Smooth muscle cell (in vitro differentiated cells): ENCODE measurements around the gene MAP3K7. TPM values are rescaled to one million over a fixed set of nuclear protein-coding genes. Genes with fewer than 3 reads are reported as not detected.

Source experiments
- DNase-seq: peaks from one replicate; lab custom pipeline; 2025; ENCODE audit not compliant: unreplicated experiment; lab: John Stamatoyannopoulos, UW
- H2AFZ ChIP-seq: fragments of 200-600 bp; sonication (generic); 2 replicates; pipeline ENCODE4 v1.6.0; 2016; ENCODE audit warnings: antibody characterized with exemption, low read depth, mild to moderate bottlenecking
- H3F3A ChIP-seq: fragments of 200-600 bp; sonication (generic); 2 replicates; pipeline ENCODE4 v1.6.0; 2017; ENCODE audit warnings: antibody characterized with exemption, low read depth
- H3K27ac ChIP-seq: fragments of 200-600 bp; sonication (generic); 2 replicates; pipeline ENCODE4 v1.5.1; 2016; ENCODE audit warnings: low read depth, mild to moderate bottlenecking
- H3K27me3 ChIP-seq: fragments of 200-600 bp; sonication (generic); 2 replicates; pipeline ENCODE4 v1.6.1; 2016; ENCODE audit warnings: low read depth, mild to moderate bottlenecking
- H3K36me3 ChIP-seq: fragments of 200-600 bp; sonication (generic); 2 replicates; pipeline ENCODE4 v1.5.1; 2016; ENCODE audit warnings: low read depth
- H3K4me1 ChIP-seq: fragments of 200-600 bp; sonication (generic); 2 replicates; pipeline ENCODE4 v1.5.1; 2016; ENCODE audit warnings: low read depth
- H3K4me2 ChIP-seq: fragments of 200-600 bp; sonication (generic); 2 replicates; pipeline ENCODE4 v1.6.0; 2016; ENCODE audit warnings: mild to moderate bottlenecking
- H3K4me3 ChIP-seq: fragments of 200-600 bp; sonication (generic); 2 replicates; pipeline ENCODE4 v1.5.1; 2016; ENCODE audit warnings: mild to moderate bottlenecking
- H3K79me2 ChIP-seq: fragments of 200-600 bp; sonication (generic); 2 replicates; pipeline ENCODE4 v1.6.0; 2016; ENCODE audit warnings: low read depth, mild to moderate bottlenecking
- H3K9ac ChIP-seq: fragments of 200-600 bp; sonication (generic); 2 replicates; pipeline ENCODE4 v1.6.0; 2016; ENCODE audit warnings: low read depth
- H3K9me3 ChIP-seq: fragments of 200-600 bp; sonication (generic); replicated peaks from 2 replicates; pipeline ENCODE4 v1.5.1; 2016; ENCODE audit warnings: low read depth
- H4K20me1 ChIP-seq: fragments of 200-600 bp; sonication (generic); 2 replicates; pipeline ENCODE4 v1.6.0; 2016; ENCODE audit warnings: low read depth
- CTCF ChIP-seq: fragments of 200-600 bp; sonication (generic); IDR thresholded peaks from 2 replicates; pipeline ENCODE4 v1.5.1; 2017; ENCODE audit warnings: borderline replicate concordance, mild to moderate bottlenecking, antibody characterized with exemption; ENCODE audit not compliant: insufficient read depth, poor library complexity, severe bottlenecking
- WGBS: methylation state at CpG from one replicate; pipeline ENCODE4 v1.1.7; 2016; ENCODE audit warnings: low lambda C conversion rate; 5-methylcytosine and 5-hydroxymethylcytosine counted together
- polyA plus RNA-seq: library from polyadenylated mRNA; unstranded; fragments of >200 nt; fragmentation: Nextera tagmentation; extraction: Ambion mirVana; gene quantifications from 2 replicates; pipeline ENCODE4 v1.2.1, GENCODE V29; 2016
- total RNA-seq: library from RNA; depleted of rRNA; stranded (reverse); fragments of >200 nt; gene quantifications from 2 replicates; pipeline ENCODE4 v1.2.3, GENCODE V29; 2014

Gene MAP3K7
- total and polyA plus RNA-seq, 2 experiments from 2014 or later = 22.0 to 40.4 TPM

- H3K36me3 ChIP-seq = no peaks in the 10 kb centered on the region
- H3K4me2 ChIP-seq = peak overlapping the region; percentile 98
- H3K4me3 ChIP-seq = peak overlapping the region; percentile 95
- H2AFZ ChIP-seq = no peak overlapping the region
- H3K79me2 ChIP-seq = peaks cover 76% of the 10 kb centered on the region
- no peak for DNase-seq
- no peaks in the 10 kb centered on the region for H3K9me3 ChIP-seq
- H3K27me3 ChIP-seq = no peaks in the 10 kb centered on the region
- TF ChIP-seq CTCF = no peak
- peaks cover 70% of the 10 kb centered on the region for H4K20me1 ChIP-seq
- H3K9ac ChIP-seq = no peak overlapping the region
- H3F3A ChIP-seq = no peaks in the 10 kb centered on the region
- peaks cover 24% of the 10 kb centered on the region for H3K4me1 ChIP-seq
- peak overlapping the region; percentile 0 for H3K27ac ChIP-seq
Observed at GRCh38 chr6:90583836-90584481, 2.9 kb downstream of the MAP3K7 start.

DNA sequence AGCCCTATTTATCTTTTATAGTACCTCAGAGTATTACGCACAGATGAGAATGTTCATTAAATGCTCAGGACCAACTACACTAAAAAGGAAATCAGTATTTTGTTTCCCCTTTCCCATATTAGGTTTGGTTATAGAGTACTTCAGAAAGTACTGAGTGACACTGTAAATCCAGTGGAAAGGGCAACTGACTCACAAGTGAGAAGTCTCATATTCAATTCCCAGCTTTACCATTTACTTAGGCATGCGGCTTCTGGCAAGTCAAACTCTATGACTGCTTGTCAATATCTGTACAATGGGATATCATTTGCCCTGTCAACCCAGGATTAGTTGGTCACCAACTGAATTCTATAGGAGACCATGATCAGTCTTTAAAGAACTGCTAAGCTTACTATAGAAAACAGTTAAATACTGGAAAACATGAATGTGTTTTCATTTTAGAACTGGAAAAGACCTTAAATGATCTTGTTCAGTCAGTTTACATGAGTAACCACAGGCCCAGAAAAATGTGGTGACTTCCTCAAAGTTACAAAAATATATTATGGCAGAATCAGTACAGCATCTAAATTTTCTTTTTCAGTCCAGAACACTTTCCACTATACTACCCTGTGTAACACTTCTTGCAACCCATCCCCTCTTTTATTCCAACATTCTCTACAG lies 3.6 kb downstream of the MAP3K7 start:
- H4K20me1 ChIP-seq = peaks cover 77% of the 10 kb centered on the region
- no peak overlapping the region for H3K9ac ChIP-seq
- H3K27ac ChIP-seq = peak overlapping the region; percentile 3
- no peak for TF ChIP-seq CTCF
- H3K79me2 ChIP-seq = peaks cover 82% of the 10 kb centered on the region
- H3K36me3 ChIP-seq = no peaks in the 10 kb centered on the region
- no peaks in the 10 kb centered on the region for H3F3A ChIP-seq
- DNase-seq = no peak
- H2AFZ ChIP-seq = no peak overlapping the region
- 98% methylated on average over 2 of the region's 2 CpGs for WGBS
- H3K4me3 ChIP-seq = no peak overlapping the region
- H3K4me1 ChIP-seq = peaks cover 24% of the 10 kb centered on the region
- H3K27me3 ChIP-seq = no peaks in the 10 kb centered on the region
- H3K4me2 ChIP-seq = peak overlapping the region; percentile 98
- no peaks in the 10 kb centered on the region for H3K9me3 ChIP-seq

- DNase-seq = no peak
- H3F3A ChIP-seq = no peaks in the 10 kb centered on the region
- H3K79me2 ChIP-seq = peaks cover 95% of the 10 kb centered on the region
- WGBS = 100% methylated on average over 1 of the region's 1 CpG
- H3K36me3 ChIP-seq = no peaks in the 10 kb centered on the region
- no peak overlapping the region for H2AFZ ChIP-seq
- TF ChIP-seq CTCF = no peak
- no peak overlapping the region for H3K4me2 ChIP-seq
- peaks cover 19% of the 10 kb centered on the region for H3K4me1 ChIP-seq
- no peak overlapping the region for H3K27ac ChIP-seq
- H3K9ac ChIP-seq = no peak overlapping the region
- H3K9me3 ChIP-seq = no peaks in the 10 kb centered on the region
- peaks cover 98% of the 10 kb centered on the region for H4K20me1 ChIP-seq
- no peaks in the 10 kb centered on the region for H3K27me3 ChIP-seq
- no peak overlapping the region for H3K4me3 ChIP-seq
Observed at GRCh38 chr6:90581146-90581545, 5.7 kb downstream of the MAP3K7 start.
